Lung (tissue), 12 donors: ENCODE data around the gene CSMD2. TPM values are rescaled to one million over a fixed set of nuclear protein-coding genes. Genes with fewer than 3 reads are reported as not detected.
A peak's percentile ranks its signal among the peaks of the same experiment; 100 is the strongest.

ENCODE experiments used
- ATAC-seq: fragments of 200-7000 bp; cut with Tn5 transposase; one replicate; pipeline ENCODE4 v1.9.1; 2020; ENCODE audit warnings: moderate number of reproducible peaks; ENCODE audit not compliant: insufficient read depth, low FRiP score
- DNase-seq, 3 donors: peaks; one replicate each; pipeline ENCODE4 v3.0.0-alpha.2; 2013 to 2017
- H3K27ac ChIP-seq, 2 donors: one replicate each; pipeline ENCODE4 v1.5.1; 2013; ENCODE audit warnings: mild to moderate bottlenecking in 2 of 2, moderate library complexity in 2 of 2, control low read depth in 1 of 2, inconsistent platforms in 1 of 2, low read depth in 1 of 2, low read length in 1 of 2
- H3K27me3 ChIP-seq, 3 donors: one replicate each; pipeline ENCODE4 v1.5.1; 2013; ENCODE audit warnings: low read length in 2 of 3; ENCODE audit not compliant: control insufficient read depth in 3 of 3, insufficient read depth in 3 of 3
- H3K36me3 ChIP-seq, 4 donors: one replicate each; pipeline ENCODE4 v1.5.1; 2013; ENCODE audit warnings: low read length in 4 of 4, mild to moderate bottlenecking in 1 of 4, moderate library complexity in 1 of 4; ENCODE audit not compliant: control insufficient read depth in 4 of 4, insufficient read depth in 4 of 4
- H3K4me1 ChIP-seq, 5 donors: one replicate each; pipeline ENCODE4 v1.5.1; 2013; ENCODE audit warnings: low read length in 5 of 5, mild to moderate bottlenecking in 2 of 5, moderate library complexity in 1 of 5; ENCODE audit not compliant: control insufficient read depth in 5 of 5, insufficient read depth in 5 of 5
- H3K4me3 ChIP-seq: one replicate; pipeline ENCODE4 v1.5.1; 2013; ENCODE audit warnings: mild to moderate bottlenecking, control low read depth, moderate library complexity
- H3K9ac ChIP-seq, 2 donors: one replicate each; pipeline ENCODE4 v1.5.1; 2013; ENCODE audit warnings: low read length in 2 of 2, control low read depth in 1 of 2; ENCODE audit not compliant: insufficient read depth in 1 of 2
- H3K9me3 ChIP-seq, 4 donors: one replicate each; pipeline ENCODE4 v1.5.1; 2013; ENCODE audit warnings: low read length in 3 of 4, mild to moderate bottlenecking in 1 of 4, moderate library complexity in 1 of 4; ENCODE audit not compliant: control insufficient read depth in 4 of 4, insufficient read depth in 3 of 4
- WGBS, 2 donors: extraction: QIAGEN DNeasy Blood & Tissue Kit; methylation state at CpG; one replicate each; pipeline ENCODE4 v1.1.7; 2013; 5-methylcytosine and 5-hydroxymethylcytosine counted together
- polyA plus RNA-seq, 2 donors: library from polyadenylated mRNA; stranded (reverse); fragments of 200-250 nt; gene quantifications; one replicate each; pipeline ENCODE4 v1.2.1, GENCODE V29; 2013
- total RNA-seq, 2 donors: library from RNA; depleted of rRNA in 1 of 2; stranded (reverse); fragments of >200 nt in 1 of 2; gene quantifications; one replicate each; pipeline ENCODE4 v1.2.1, GENCODE V29; 2014 to 2021
- TF ChIP-seq, protein P1 (sequence below): IDR thresholded peaks from 2 replicates; pipeline ENCODE4 v1.5.1; 2012; ENCODE audit warnings: mild to moderate bottlenecking; ENCODE audit errors: control extremely low read depth, extremely low read depth
- donor health status: control.
- donor health status: control.
- donor health status: Bipolar disorder and iron deficiency.
- donor health status: healthy.
- donor health status: DM: yes; HTN: yes; CAD: no.

CSMD2 gene
- total and polyA plus RNA-seq, 4 donors = 0.11 to 1.2 (median 0.39) TPM

DNA sequence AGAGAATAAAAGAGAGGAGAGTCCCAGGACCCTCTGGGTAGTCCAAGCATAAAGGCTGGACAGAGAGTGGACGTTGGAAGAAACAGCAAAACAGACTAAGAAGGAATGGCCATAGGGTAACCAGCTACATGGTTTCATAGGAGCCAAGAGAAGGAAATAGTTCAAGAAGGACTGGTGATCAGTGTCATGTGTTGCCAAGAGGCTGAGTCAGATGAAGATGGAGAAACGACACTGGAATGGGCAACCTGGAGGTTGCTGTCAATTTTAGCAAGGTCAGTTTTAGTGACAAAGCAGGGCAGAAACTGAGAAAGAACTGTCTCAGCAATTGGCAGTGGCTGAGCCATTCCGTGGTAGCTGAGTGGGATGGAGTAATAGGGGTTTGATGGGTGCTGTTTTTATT lies 259.8 kb downstream of the CSMD2 start:
- 73 to 82% methylated on average over 3 of the region's 3 CpGs for WGBS, 2 donors
- peaks cover 0 to 1% (median 0%) of the 10 kb centered on the region in 5 donors for H3K4me1 ChIP-seq
- peaks cover 0 to 3% (median 0%) of the 10 kb centered on the region in 4 donors for H3K9me3 ChIP-seq
- DNase-seq (no peak), ATAC-seq (no peak)
- TF ChIP-seq, protein P1, sequence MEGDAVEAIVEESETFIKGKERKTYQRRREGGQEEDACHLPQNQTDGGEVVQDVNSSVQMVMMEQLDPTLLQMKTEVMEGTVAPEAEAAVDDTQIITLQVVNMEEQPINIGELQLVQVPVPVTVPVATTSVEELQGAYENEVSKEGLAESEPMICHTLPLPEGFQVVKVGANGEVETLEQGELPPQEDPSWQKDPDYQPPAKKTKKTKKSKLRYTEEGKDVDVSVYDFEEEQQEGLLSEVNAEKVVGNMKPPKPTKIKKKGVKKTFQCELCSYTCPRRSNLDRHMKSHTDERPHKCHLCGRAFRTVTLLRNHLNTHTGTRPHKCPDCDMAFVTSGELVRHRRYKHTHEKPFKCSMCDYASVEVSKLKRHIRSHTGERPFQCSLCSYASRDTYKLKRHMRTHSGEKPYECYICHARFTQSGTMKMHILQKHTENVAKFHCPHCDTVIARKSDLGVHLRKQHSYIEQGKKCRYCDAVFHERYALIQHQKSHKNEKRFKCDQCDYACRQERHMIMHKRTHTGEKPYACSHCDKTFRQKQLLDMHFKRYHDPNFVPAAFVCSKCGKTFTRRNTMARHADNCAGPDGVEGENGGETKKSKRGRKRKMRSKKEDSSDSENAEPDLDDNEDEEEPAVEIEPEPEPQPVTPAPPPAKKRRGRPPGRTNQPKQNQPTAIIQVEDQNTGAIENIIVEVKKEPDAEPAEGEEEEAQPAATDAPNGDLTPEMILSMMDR = no peak
- no peak overlapping the region for H3K9ac ChIP-seq
- no peak overlapping the region for H3K27ac ChIP-seq
- no peaks in the 10 kb centered on the region for H3K36me3 ChIP-seq
- H3K4me3 ChIP-seq = no peak overlapping the region
- peaks cover 0 to 3% (median 2%) of the 10 kb centered on the region in 3 donors for H3K27me3 ChIP-seq

DNA sequence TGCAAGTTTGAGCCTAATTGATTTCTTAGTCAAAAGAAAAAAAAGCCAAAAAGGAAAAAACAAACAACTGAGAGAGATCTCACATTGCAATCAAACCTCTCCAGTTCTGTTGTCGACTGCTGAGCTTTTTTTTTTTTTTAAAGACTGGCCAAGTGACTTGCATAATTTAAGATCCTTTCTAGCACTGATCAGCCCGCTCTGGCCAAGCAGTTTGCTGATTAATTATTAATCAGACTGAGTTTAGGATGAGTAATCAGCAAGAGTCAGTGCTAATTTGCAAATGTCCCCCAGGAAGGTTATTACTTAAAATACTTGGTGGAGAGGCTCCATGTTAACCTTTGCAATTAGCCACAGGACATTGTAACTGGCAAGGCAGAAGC lies 261.8 kb downstream of the CSMD2 start:
- peak in 1 of 3 donors; percentile 0 for DNase-seq
- no peak overlapping the region for H3K9ac ChIP-seq
- WGBS, 2 donors = 14 to 35% methylated on average over 2 of the region's 2 CpGs
- no peak overlapping the region for H3K4me3 ChIP-seq
- TF ChIP-seq, protein P1 = no peak
- no peak overlapping the region for H3K27ac ChIP-seq
- no peak for ATAC-seq
- peaks cover 0 to 4% (median 0%) of the 10 kb centered on the region in 4 donors for H3K9me3 ChIP-seq
- peaks cover 0 to 2% (median 0%) of the 10 kb centered on the region in 3 donors for H3K27me3 ChIP-seq
- H3K4me1 ChIP-seq = peaks cover 0 to 3% (median 0%) of the 10 kb centered on the region in 5 donors
- no peaks in the 10 kb centered on the region for H3K36me3 ChIP-seq

DNA sequence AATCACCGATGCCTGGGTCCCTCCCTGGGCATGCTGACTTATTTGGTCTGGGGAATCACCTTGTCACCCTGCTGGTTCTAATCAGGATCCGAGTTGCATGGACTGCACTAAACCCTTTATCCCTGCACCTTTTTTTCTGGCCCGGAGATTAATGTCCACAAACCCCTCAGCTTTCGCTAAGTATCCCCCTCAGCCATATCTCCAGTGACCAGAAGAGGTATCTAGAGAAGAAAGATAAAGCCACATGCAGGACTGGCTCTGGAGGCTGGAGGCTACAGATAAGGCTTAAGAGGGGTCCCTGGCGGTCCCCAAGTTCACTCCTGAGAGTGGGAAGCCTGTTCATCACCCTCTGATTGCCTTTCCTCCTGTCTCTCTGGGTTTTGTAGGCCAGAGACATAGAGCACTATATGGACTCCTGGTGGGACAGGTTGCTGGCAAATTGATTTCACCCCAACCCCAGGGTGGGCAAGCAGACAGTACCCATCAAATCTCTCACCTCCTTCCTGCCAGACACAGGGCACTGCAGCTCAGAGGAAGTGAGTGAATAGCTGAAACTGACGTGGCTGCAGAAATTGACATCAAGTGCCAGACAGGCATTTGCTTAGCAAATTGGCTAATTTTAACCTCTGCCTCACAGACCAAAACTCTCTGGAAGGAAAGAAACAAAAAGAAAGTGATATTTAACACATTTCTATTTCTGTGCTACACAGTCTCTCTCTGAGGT lies 262.4 kb downstream of the CSMD2 start:
- no peak overlapping the region for H3K27ac ChIP-seq
- DNase-seq (no peak), ATAC-seq (no peak)
- peaks cover 0 to 3% (median 0%) of the 10 kb centered on the region in 4 donors for H3K9me3 ChIP-seq
- TF ChIP-seq, protein P1 = no peak
- H3K9ac ChIP-seq = no peak overlapping the region
- H3K4me3 ChIP-seq = no peak overlapping the region
- no peaks in the 10 kb centered on the region for H3K36me3 ChIP-seq
- peaks cover 0 to 3% (median 0%) of the 10 kb centered on the region in 5 donors for H3K4me1 ChIP-seq
- H3K27me3 ChIP-seq = peaks cover 0 to 2% (median 0%) of the 10 kb centered on the region in 3 donors
- 50 to 59% methylated on average over 6 of the region's 6 CpGs for WGBS, 2 donors

DNA sequence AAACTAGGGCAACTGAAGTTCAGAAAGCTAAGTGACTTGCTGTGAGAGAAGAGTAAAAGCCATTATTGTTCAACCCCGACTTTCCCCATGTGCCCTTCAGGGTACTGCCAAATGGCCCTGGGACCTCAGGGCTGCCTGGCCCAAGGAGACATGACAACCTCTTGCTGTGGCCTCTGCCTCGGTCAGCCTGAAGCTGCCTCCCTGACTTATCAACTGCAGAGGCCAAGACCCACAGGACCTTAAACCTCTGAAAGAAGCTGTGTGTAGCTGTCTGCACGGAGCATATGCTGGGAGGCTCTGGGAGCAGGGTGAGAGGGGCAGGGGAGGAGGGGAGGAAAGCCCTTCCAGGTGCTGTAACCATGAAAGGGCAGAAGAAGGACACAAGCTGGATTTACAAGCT lies 265.3 kb downstream of the CSMD2 start:
- H3K27ac ChIP-seq = no peak overlapping the region
- H3K4me1 ChIP-seq = peaks cover 0 to 3% (median 0%) of the 10 kb centered on the region in 5 donors
- no peak overlapping the region for H3K9ac ChIP-seq
- peaks cover 0 to 1% (median 0%) of the 10 kb centered on the region in 4 donors for H3K9me3 ChIP-seq
- ATAC-seq = no peak
- no peak overlapping the region for H3K4me3 ChIP-seq
- no peaks in the 10 kb centered on the region for H3K36me3 ChIP-seq
- 72 to 78% methylated on average over 3 of the region's 3 CpGs for WGBS, 2 donors
- no peak for DNase-seq
- TF ChIP-seq, protein P1 = no peak
- H3K27me3 ChIP-seq = peaks cover 0 to 2% (median 0%) of the 10 kb centered on the region in 3 donors
